ENCODE data around the gene ATP5MG. TPM values are rescaled to one million over a fixed set of nuclear protein-coding genes. Genes with fewer than 3 reads are reported as not detected.

Gene ATP5MG
- total and polyA plus RNA-seq, 10 of the 15 experiments (the other 5 are each of a cell fraction or from before 2014, with no cell fraction given) = 211 to 2,276 (median 633) TPM

GRCh38 chr11:118366287-118366686 is 35.1 kb upstream of the ATP5MG start:
- FAIRE-seq = no peak

GRCh38 chr11:118370774-118371173 is 30.6 kb upstream of the ATP5MG start:
- no peak overlapping the region for H2AFZ ChIP-seq (ENCODE audit: control insufficient read depth, low read depth, low read length)
- H3K79me2 ChIP-seq (ENCODE audit: control insufficient read depth, insufficient read depth, low read length) = no peaks in the 10 kb centered on the region; the same call in 1 of the 2 replicates
- peaks cover 14 to 31% of the 10 kb centered on the region in 2 experiments for H3K36me3 ChIP-seq (ENCODE audit: control insufficient read depth in 2 of 2, insufficient read depth in 2 of 2, low read length in 1 of 2)
- H3K9ac ChIP-seq (ENCODE audit: control insufficient read depth, insufficient read depth, low read length) = no peak overlapping the region
- no peak overlapping the region for H3K4me3 ChIP-seq
- H4K20me1 ChIP-seq (ENCODE audit: control insufficient read depth, insufficient read depth) = no peaks in the 10 kb centered on the region
- H3K9me3 ChIP-seq (replicated peaks; ENCODE audit: control insufficient read depth, insufficient read depth, low read length) = no peaks in the 10 kb centered on the region
- ATAC-seq (no peak), DNase-seq (ENCODE audit: low read depth, low spot score) (no peak), FAIRE-seq (no peak)
- in situ Hi-C loops (cut with MboI) (no loop called here), intact Hi-C loops (cut with micrococcal nuclease; ENCODE audit: unreplicated experiment) (no loop called here)
- H3K4me1 ChIP-seq (ENCODE audit: control insufficient read depth, insufficient read depth, low read length) = no peaks in the 10 kb centered on the region
- 100% methylated on average over 4 of the region's 4 CpGs for WGBS (ENCODE audit: insufficient coverage, insufficient replicate concordance, low lambda C conversion rate, missing lambda C conversion rate)
- ChIA-PET RAD21 (ENCODE audit: unreplicated experiment) (no interaction called here), POLR2A (no interaction called here), SMC1A (ENCODE audit: uncharacterized antibody, unreplicated experiment) (no interaction called here), CTCF (no interaction called here)
- TF ChIP-seq, protein P1, sequence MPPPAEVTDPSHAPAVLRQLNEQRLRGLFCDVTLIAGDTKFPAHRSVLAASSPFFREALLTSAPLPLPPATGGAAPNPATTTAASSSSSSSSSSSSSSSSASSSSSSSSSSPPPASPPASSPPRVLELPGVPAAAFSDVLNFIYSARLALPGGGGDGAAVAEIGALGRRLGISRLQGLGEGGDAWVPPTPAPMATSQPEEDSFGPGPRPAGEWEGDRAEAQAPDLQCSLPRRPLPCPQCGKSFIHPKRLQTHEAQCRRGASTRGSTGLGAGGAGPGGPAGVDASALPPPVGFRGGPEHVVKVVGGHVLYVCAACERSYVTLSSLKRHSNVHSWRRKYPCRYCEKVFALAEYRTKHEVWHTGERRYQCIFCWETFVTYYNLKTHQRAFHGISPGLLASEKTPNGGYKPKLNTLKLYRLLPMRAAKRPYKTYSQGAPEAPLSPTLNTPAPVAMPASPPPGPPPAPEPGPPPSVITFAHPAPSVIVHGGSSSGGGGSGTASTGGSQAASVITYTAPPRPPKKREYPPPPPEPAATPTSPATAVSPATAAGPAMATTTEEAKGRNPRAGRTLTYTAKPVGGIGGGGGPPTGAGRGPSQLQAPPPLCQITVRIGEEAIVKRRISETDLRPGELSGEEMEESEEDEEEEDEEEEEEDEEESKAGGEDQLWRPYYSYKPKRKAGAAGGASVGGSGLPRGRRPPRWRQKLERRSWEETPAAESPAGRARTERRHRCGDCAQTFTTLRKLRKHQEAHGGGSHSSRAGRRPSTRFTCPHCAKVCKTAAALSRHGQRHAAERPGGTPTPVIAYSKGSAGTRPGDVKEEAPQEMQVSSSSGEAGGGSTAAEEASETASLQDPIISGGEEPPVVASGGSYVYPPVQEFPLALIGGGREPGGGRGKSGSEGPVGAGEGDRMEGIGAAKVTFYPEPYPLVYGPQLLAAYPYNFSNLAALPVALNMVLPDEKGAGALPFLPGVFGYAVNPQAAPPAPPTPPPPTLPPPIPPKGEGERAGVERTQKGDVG (CRISPR knock-in tag; IDR thresholded peaks at IDR 0.05) = no peak
- TF ChIP-seq SIN3A (IDR thresholded peaks at IDR 0.05; ENCODE audit: low read depth, low read length) (no peak), NFYB (IDR thresholded peaks at IDR 0.05; ENCODE audit: insufficient read depth, low read depth, low read length) (no peak), SPI1 (IDR thresholded peaks at IDR 0.05; ENCODE audit: borderline replicate concordance, insufficient read depth, low read depth, low read length) (no peak), IRF4 (IDR thresholded peaks at IDR 0.05; ENCODE audit: low read depth, low read length) (no peak), NR2C1 (IDR thresholded peaks at IDR 0.05) (no peak), CREM (IDR thresholded peaks at IDR 0.05; ENCODE audit: low read depth) (no peak), WRNIP1 (IDR thresholded peaks at IDR 0.05; ENCODE audit: borderline replicate concordance, low read depth, low read length) (no peak), SMARCA5 (IDR thresholded peaks at IDR 0.05) (no peak), GABPA (IDR thresholded peaks at IDR 0.05; ENCODE audit: low read depth) (no peak), CEBPB (IDR thresholded peaks at IDR 0.05; ENCODE audit: borderline replicate concordance in 1 of 2, low read depth in 2 of 2, low read length in 2 of 2) (no peak)
- TF ChIP-seq, protein P2, sequence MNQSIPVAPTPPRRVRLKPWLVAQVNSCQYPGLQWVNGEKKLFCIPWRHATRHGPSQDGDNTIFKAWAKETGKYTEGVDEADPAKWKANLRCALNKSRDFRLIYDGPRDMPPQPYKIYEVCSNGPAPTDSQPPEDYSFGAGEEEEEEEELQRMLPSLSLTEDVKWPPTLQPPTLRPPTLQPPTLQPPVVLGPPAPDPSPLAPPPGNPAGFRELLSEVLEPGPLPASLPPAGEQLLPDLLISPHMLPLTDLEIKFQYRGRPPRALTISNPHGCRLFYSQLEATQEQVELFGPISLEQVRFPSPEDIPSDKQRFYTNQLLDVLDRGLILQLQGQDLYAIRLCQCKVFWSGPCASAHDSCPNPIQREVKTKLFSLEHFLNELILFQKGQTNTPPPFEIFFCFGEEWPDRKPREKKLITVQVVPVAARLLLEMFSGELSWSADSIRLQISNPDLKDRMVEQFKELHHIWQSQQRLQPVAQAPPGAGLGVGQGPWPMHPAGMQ (IDR thresholded peaks at IDR 0.05; ENCODE audit: borderline replicate concordance) = no peak
- BruUV-seq (replicated peaks) = no TSS peak
- H3K27ac ChIP-seq (ENCODE audit: control insufficient read depth, insufficient read depth) = no peak overlapping the region
- no peaks in the 10 kb centered on the region for H3K27me3 ChIP-seq (replicated peaks in 1 of 2; ENCODE audit: control insufficient read depth in 2 of 2, insufficient read depth in 2 of 2, low read length in 1 of 2)
- H3K4me2 ChIP-seq (ENCODE audit: control insufficient read depth, insufficient read depth) = no peak overlapping the region

More at GRCh38 chr11:118366287-118366686, 35.1 kb upstream of the ATP5MG start:
- Histone ChIP-seq H3K4me3 (no peak overlapping the region), H3K79me2 (ENCODE audit: control insufficient read depth, insufficient read depth, low read length) (peaks cover 11% of the 10 kb centered on the region), H3K27me3 (replicated peaks in 1 of 2; ENCODE audit: control insufficient read depth in 2 of 2, insufficient read depth in 2 of 2, low read length in 1 of 2) (no peaks in the 10 kb centered on the region), H3K9ac (ENCODE audit: control insufficient read depth, insufficient read depth, low read length) (no peak overlapping the region), H3K27ac (ENCODE audit: control insufficient read depth, insufficient read depth) (no peak overlapping the region), H3K36me3 (ENCODE audit: control insufficient read depth in 2 of 2, insufficient read depth in 2 of 2, low read length in 1 of 2) (peaks cover 7 to 20% of the 10 kb centered on the region in 2 experiments), H2AFZ (ENCODE audit: control insufficient read depth, low read depth, low read length) (no peak overlapping the region), H4K20me1 (ENCODE audit: control insufficient read depth, insufficient read depth) (no peaks in the 10 kb centered on the region), H3K4me1 (ENCODE audit: control insufficient read depth, insufficient read depth, low read length) (no peaks in the 10 kb centered on the region), H3K4me2 (ENCODE audit: control insufficient read depth, insufficient read depth) (no peak overlapping the region), H3K9me3 (replicated peaks; ENCODE audit: control insufficient read depth, insufficient read depth, low read length) (no peaks in the 10 kb centered on the region)
- in situ Hi-C loops (cut with MboI) = no loop called here
- RAD21 ChIA-PET (ENCODE audit: unreplicated experiment) = no interaction called here
- 100% methylated on average over 1 of the region's 1 CpG for WGBS (ENCODE audit: insufficient coverage, insufficient replicate concordance, low lambda C conversion rate, missing lambda C conversion rate)
- no peak for DNase-seq (ENCODE audit: low read depth, low spot score)
- CTCF ChIA-PET = interaction anchor here (0.8 kb wide), 1 partner anchor 168 kb away, joined by 3 read pairs; no protein-coding TSS in a partner anchor
- POLR2A ChIA-PET = interaction anchor here (0.6 kb wide), 2 partner anchors 64 to 235 kb away, joined by 3 to 5 read pairs; no protein-coding TSS in a partner anchor
- intact Hi-C loops (cut with micrococcal nuclease; ENCODE audit: unreplicated experiment) = no loop called here
- ATAC-seq = no peak
- BruUV-seq (replicated peaks) = no TSS peak
- SMC1A ChIA-PET (ENCODE audit: uncharacterized antibody, unreplicated experiment) = interaction anchor here (0.7 to 1.2 kb wide), 5 partner anchors 14 to 168 kb away, joined by 3 to 4 read pairs (median 3); no protein-coding TSS in a partner anchor
- TF ChIP-seq YBX1 (IDR thresholded peaks at IDR 0.05) (no peak), CEBPB (IDR thresholded peaks at IDR 0.05; ENCODE audit: borderline replicate concordance in 1 of 2, low read depth in 2 of 2, low read length in 2 of 2) (no peak), EED (IDR thresholded peaks at IDR 0.05; ENCODE audit: low read depth) (no peak), WRNIP1 (IDR thresholded peaks at IDR 0.05; ENCODE audit: borderline replicate concordance, low read depth, low read length) (no peak)

Measured in GM12878 (cell line).